HG03558 (cell line): Measurements from ENCODE around the gene MAP2.

Source experiments
- ATAC-seq: cut with Tn5 transposase; IDR thresholded peaks from one replicate; pipeline ENCODE4 v1.9.1; 2021; ENCODE audit warnings: moderate number of reproducible peaks; ENCODE audit not compliant: unreplicated experiment; ENCODE audit errors: extremely low read depth

Gene MAP2

GRCh38 chr2:209423562-209424198 lies at the start of gene MAP2:
TSS of gene MAP2 (plus strand) at chr2:209424047. CDS start at chr2:209653171, 229,124 bp downstream.
- peak; percentile 94 for ATAC-seq

- ATAC-seq: no peak
Measured at GRCh38 chr2:209376686-209377085, 47.2 kb upstream of the MAP2 start.

- ATAC-seq: peak; percentile 99
Measured at GRCh38 chr2:209380293-209380692, 43.6 kb upstream of the MAP2 start.

- no peak for ATAC-seq
Measured at GRCh38 chr2:209381091-209381490, 42.8 kb upstream of the MAP2 start.

- ATAC-seq: no peak
Measured at GRCh38 chr2:209382775-209383174, 41.1 kb upstream of the MAP2 start.

GRCh38 chr2:209383212-209383611 lies 40.6 kb upstream of the MAP2 start:
- ATAC-seq: no peak

GRCh38 chr2:209387389-209387788 lies 36.5 kb upstream of the MAP2 start:
- no peak for ATAC-seq

- no peak for ATAC-seq
Measured at GRCh38 chr2:209388446-209389037, 35.3 kb upstream of the MAP2 start.

GRCh38 chr2:209389171-209389618 lies 34.7 kb upstream of the MAP2 start:
- ATAC-seq: no peak

GRCh38 chr2:209390839-209391238 lies 33.0 kb upstream of the MAP2 start:
- no peak for ATAC-seq

GRCh38 chr2:209391776-209392401 lies 32.0 kb upstream of the MAP2 start:
- no peak for ATAC-seq

- ATAC-seq: no peak
Measured at GRCh38 chr2:209395229-209395628, 28.6 kb upstream of the MAP2 start.

- ATAC-seq: no peak
Measured at GRCh38 chr2:209395652-209396051, 28.2 kb upstream of the MAP2 start.

GRCh38 chr2:209398463-209398862 lies 25.4 kb upstream of the MAP2 start:
- no peak for ATAC-seq

- no peak for ATAC-seq
Measured at GRCh38 chr2:209401788-209402187, 22.1 kb upstream of the MAP2 start.

- no peak for ATAC-seq
Measured at GRCh38 chr2:209411296-209411695, 12.6 kb upstream of the MAP2 start.

GRCh38 chr2:209411718-209412117 lies 12.1 kb upstream of the MAP2 start:
- no peak for ATAC-seq

- no peak for ATAC-seq
Measured at GRCh38 chr2:209413311-209414014, 10.4 kb upstream of the MAP2 start.

- ATAC-seq: no peak
Measured at GRCh38 chr2:209416913-209417312, 6.9 kb upstream of the MAP2 start.

- no peak for ATAC-seq
Measured at GRCh38 chr2:209422191-209422754, 1.6 kb upstream of the MAP2 start.

GRCh38 chr2:209424199-209424701 lies 403 bp downstream of the MAP2 start:
- no peak for ATAC-seq
